ENCODE results near the gene RPS3A.

RPS3A gene

DNA sequence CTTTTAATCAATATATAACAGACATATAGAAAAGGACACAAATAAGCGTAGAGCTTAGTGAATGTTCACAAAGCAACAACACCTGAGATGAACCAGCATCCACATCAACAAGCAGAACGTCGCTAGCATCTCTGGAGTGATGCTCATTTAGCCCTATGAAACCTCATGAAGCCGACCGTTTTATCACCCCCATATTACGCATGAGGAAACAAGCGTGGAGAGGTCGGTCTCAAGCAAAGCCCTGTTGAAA is 524 bp upstream of the RPS3A start:
- H3K4me3 ChIP-seq (ENCODE audit: control insufficient read depth, low read depth, low read length): peak overlapping the region; percentile 71
- no peak for DNase-seq (ENCODE audit: low read depth)
- TF ChIP-seq, protein P1, sequence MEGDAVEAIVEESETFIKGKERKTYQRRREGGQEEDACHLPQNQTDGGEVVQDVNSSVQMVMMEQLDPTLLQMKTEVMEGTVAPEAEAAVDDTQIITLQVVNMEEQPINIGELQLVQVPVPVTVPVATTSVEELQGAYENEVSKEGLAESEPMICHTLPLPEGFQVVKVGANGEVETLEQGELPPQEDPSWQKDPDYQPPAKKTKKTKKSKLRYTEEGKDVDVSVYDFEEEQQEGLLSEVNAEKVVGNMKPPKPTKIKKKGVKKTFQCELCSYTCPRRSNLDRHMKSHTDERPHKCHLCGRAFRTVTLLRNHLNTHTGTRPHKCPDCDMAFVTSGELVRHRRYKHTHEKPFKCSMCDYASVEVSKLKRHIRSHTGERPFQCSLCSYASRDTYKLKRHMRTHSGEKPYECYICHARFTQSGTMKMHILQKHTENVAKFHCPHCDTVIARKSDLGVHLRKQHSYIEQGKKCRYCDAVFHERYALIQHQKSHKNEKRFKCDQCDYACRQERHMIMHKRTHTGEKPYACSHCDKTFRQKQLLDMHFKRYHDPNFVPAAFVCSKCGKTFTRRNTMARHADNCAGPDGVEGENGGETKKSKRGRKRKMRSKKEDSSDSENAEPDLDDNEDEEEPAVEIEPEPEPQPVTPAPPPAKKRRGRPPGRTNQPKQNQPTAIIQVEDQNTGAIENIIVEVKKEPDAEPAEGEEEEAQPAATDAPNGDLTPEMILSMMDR (conservative IDR thresholded peaks at IDR 0.05; ENCODE audit: control insufficient read depth, insufficient read depth, low read depth, low read length): no peak

DNA sequence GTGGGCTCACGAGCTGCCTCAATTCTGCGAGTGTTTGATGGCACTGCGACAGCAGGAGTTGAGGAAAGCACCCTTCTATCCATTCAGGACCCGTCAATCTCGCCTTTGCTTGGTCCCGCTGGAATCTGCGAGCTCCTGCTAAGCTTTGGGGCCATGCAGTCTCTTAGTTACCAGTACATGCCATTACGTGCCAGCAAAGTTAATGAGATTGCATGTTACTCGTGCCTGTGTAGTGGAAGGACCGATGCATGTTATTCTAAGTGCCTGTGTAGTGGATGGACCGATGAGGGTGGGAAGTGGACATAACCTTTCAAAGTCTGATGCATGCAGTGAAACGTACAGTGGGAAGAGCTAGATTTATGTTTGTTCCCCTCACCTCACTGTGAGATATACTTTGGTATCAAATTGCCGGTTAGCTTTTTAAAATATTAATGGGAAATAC is 569 bp downstream of the RPS3A start:
- TF ChIP-seq, protein P1 (conservative IDR thresholded peaks at IDR 0.05; ENCODE audit: control insufficient read depth, insufficient read depth, low read depth, low read length): no peak
- H3K4me3 ChIP-seq (ENCODE audit: control insufficient read depth, low read depth, low read length): peak overlapping the region; percentile 71
- DNase-seq (ENCODE audit: low read depth): peak; percentile 40

DNA sequence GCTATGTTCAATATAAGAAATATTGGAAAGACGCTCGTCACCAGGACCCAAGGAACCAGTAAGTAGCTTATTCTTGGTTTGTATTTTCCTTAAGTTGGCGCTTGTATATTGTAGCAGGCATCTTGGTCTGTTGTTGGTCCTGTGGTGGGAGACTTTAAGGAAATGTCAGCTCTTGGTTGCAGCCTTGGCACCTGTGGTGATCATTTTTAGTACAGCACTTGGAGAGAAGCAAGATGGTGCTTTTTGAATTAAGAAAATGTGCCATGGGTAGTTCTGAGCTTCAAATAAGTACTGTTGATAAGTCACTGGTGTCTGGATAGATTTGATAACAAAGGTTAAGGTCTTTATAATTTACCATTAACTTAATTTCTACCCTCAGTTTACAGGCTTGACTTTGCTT is 1.1 kb downstream of the RPS3A start:
- TF ChIP-seq, protein P1 (conservative IDR thresholded peaks at IDR 0.05; ENCODE audit: control insufficient read depth, insufficient read depth, low read depth, low read length): no peak
- peak overlapping the region; percentile 71 for H3K4me3 ChIP-seq (ENCODE audit: control insufficient read depth, low read depth, low read length)
- DNase-seq (ENCODE audit: low read depth): no peak

DNA sequence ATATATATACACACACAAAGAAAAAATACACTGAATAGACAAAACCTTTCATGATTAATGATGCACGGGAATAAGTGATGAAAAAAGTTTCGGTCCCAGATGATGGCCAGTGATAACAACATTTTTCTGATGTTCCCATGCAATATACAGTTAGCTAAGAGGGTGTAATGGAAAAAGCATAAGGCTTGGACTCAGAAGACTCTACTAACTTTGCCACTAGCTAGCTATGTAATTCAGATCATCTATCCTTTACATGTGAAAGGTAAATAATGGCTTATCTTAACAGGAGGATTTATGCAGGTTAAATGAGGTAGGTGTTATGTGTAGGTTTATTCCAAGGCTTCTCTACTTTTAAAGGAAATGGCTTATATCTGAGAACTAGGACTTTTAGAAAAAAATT is 4.3 kb downstream of the RPS3A start:
- TF ChIP-seq, protein P1 (conservative IDR thresholded peaks at IDR 0.05; ENCODE audit: control insufficient read depth, insufficient read depth, low read depth, low read length): no peak
- DNase-seq (ENCODE audit: low read depth): no peak
- H3K4me3 ChIP-seq (ENCODE audit: control insufficient read depth, low read depth, low read length): no peak overlapping the region

DNA sequence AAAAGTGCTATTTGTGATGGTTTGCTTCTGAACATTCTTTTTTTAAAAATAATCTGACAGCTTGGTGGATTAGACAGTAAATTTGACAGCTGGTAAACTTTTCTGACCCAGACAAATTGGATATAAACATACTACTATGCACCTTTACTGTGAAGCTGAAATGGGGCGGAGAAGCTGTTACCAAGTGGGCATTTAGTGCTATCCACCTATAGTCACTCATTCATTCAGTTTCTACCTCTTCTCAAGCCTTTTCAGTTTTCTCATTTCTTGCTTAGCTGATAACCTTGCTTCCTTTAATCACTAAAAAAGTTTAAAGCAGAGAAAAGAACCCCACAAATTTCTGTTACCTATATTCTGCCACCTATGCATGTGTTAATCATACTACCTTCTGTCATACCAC is 5.2 kb downstream of the RPS3A start:
- TF ChIP-seq, protein P1 (conservative IDR thresholded peaks at IDR 0.05; ENCODE audit: control insufficient read depth, insufficient read depth, low read depth, low read length): no peak
- no peak for DNase-seq (ENCODE audit: low read depth)
- no peak overlapping the region for H3K4me3 ChIP-seq (ENCODE audit: control insufficient read depth, low read depth, low read length)

- no peak for DNase-seq (ENCODE audit: low read depth)
- H3K4me3 ChIP-seq (ENCODE audit: control insufficient read depth, low read depth, low read length): no peak overlapping the region
- TF ChIP-seq, protein P1 (conservative IDR thresholded peaks at IDR 0.05; ENCODE audit: control insufficient read depth, insufficient read depth, low read depth, low read length): no peak
Observed at GRCh38 chr4:151105454-151106032, 6.1 kb downstream of the RPS3A start.

DNA sequence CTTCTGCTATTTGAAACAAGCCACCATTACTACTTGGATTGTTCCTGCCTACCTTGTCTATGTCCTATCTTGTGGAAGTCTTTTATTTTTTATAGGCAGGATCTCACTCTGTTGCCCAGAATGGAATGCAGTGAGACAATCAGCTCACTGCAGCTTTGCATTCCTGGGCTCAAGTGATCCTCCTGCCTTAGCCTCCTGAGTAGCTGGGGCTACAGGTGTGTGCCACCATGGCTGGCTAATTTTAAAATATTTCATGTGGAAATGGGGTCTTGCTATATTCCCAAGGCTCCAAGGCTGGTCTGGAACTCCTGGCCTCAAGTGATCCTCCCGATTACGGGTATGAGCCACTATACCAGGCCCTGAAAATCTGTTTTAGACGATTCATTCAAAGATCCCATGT is 7.6 kb downstream of the RPS3A start:
- DNase-seq (ENCODE audit: low read depth): no peak
- TF ChIP-seq, protein P1 (conservative IDR thresholded peaks at IDR 0.05; ENCODE audit: control insufficient read depth, insufficient read depth, low read depth, low read length): no peak

More for the DNA sequence above, 7.6 kb downstream of the RPS3A start:
- no peak overlapping the region for H3K4me3 ChIP-seq (ENCODE audit: control insufficient read depth, low read depth, low read length)

Measured in fibroblast of mammary gland (primary cell).